ENCODE results near the gene CIRBP. TPM values are rescaled to one million over a fixed set of nuclear protein-coding genes. Genes with fewer than 3 reads are reported as not detected.

CIRBP gene
- total and polyA plus RNA-seq, 2 donors (not counting 1 experiment from before 2014, with no cell fraction given), result 643 to 1,164 TPM

- peak; percentile 50 for ATAC-seq (ENCODE audit: low read depth)
- Histone ChIP-seq H2AFZ (ENCODE audit: insufficient read depth, low read depth, low read length, poor library complexity, severe bottlenecking) (peak overlapping the region; percentile 25), H3K9me3 (ENCODE audit: control extremely low read depth in 1 of 3, control insufficient read depth in 2 of 3, insufficient read depth in 1 of 3, low read length in 2 of 3) (no peaks in the 10 kb centered on the region), H3K27ac (ENCODE audit: low read length in 2 of 2) (peak overlapping the region in 1 of 2 donors; percentile 27), H3K4me1 (ENCODE audit: control insufficient read depth in 2 of 2, insufficient read depth in 2 of 2, low read length in 2 of 2) (peaks cover 42 to 61% of the 10 kb centered on the region in 2 donors), H3K27me3 (replicated peaks in 1 of 4; ENCODE audit: control extremely low read depth in 1 of 4, control insufficient read depth in 3 of 4, insufficient read depth in 4 of 4, low read length in 3 of 4) (peaks cover 0 to 21% (median 7%) of the 10 kb centered on the region in 4 experiments), H3K4me3 (ENCODE audit: control extremely low read depth in 1 of 5, extremely low read depth in 1 of 5, insufficient read depth in 1 of 5, low read depth in 2 of 5, low read length in 4 of 5) (peak overlapping the region; percentile 16 to 92 (median 37)), H3K79me2 (ENCODE audit: control insufficient read depth, insufficient read depth, low read length) (peaks cover 23% of the 10 kb centered on the region), H3K36me3 (replicated peaks in 1 of 2; ENCODE audit: control extremely low read depth in 1 of 2, control insufficient read depth in 1 of 2, extremely low read depth in 1 of 2, insufficient read depth in 2 of 2, low read length in 1 of 2) (peaks cover 0 to 4% of the 10 kb centered on the region in 2 experiments), H3K4me2 (replicated peaks; ENCODE audit: low read depth, low read length, poor library complexity, severe bottlenecking) (peak overlapping the region; percentile 99), H4K20me1 (ENCODE audit: control insufficient read depth, insufficient read depth, low read length, poor library complexity, severe bottlenecking) (peaks cover 17% of the 10 kb centered on the region), H3K9ac (ENCODE audit: low read length) (no peak overlapping the region)
- intact Hi-C loops (cut with micrococcal nuclease), result loop anchor here (1.0 to 10.0 kb wide), 9 partner anchors 35 to 1945 kb away; partner anchors contain the start of genes CNN2, GPX4, NCLN and RNU6-2
- 16% methylated on average over 79 of the region's 84 CpGs for WGBS (ENCODE audit: insufficient coverage)
- peak; percentile 96 for DNase-seq
- Mint-ChIP-seq H3K27ac (no peak overlapping the region), H3K9me3 (ENCODE audit: insufficient read depth) (no peaks in the 10 kb centered on the region), H3K27me3 (peaks cover 8% of the 10 kb centered on the region), H3K4me3 (peak overlapping the region; percentile 87), H3K4me1 (peaks cover 36% of the 10 kb centered on the region)
- ChIA-PET POLR2A (interaction anchor here (0.7 to 7.8 kb wide), 2 partner anchors 25 to 152 kb away, joined by 5 to 402 read pairs; partner anchors contain the start of gene CIRBP), CTCF (interaction anchor here (1.0 to 8.0 kb wide), 10 partner anchors 25 to 256 kb away, joined by 3 to 658 read pairs (median 3); partner anchors contain the start of genes CIRBP, FAM174C and WDR18)
- no peak for TF ChIP-seq EZH2 (IDR thresholded peaks at IDR 0.05; ENCODE audit: borderline replicate concordance, insufficient read depth, low read depth, low read length, poor library complexity, severe bottlenecking)
- peak; percentile 94 for TF ChIP-seq CTCF (IDR thresholded peaks at IDR 0.05)
Measured at GRCh38 chr19:1239796-1240737, 29.1 kb upstream of the CIRBP start.
